GM12878 (cell line): ENCODE results near the gene CHCHD6. TPM values are rescaled to one million over a fixed set of nuclear protein-coding genes. Genes with fewer than 3 reads are reported as not detected.

Experiments used
- ATAC-seq: fragments of 200-7000 bp; cut with Tn5 transposase; 3 replicates; pipeline ENCODE4 v1.9.1; 2020; ENCODE audit warnings: mild to moderate bottlenecking, moderate library complexity
- BruUV-seq: library from RNA; stranded (reverse); fragments of 400-500 nt; replicated peaks from 2 replicates; lab custom pipeline; 2021; lab: Mats Ljungman, UMichigan
- CTCF ChIA-PET: fragments of 300-600 bp; sonication (Branson Sonifier 250); formaldehyde crosslinking; extraction: SDS; loops from one replicate; lab custom pipeline; 2021; ENCODE audit warnings: inconsistent platforms; lab: Yijun Ruan, JAX
- POLR2A ChIA-PET: fragments of 350-600 bp; formaldehyde crosslinking; extraction: SDS; loops from one replicate; lab custom pipeline; 2021; ENCODE audit warnings: inconsistent platforms; lab: Charles Lee
- RAD21 ChIA-PET: fragments of 300-600 bp; sonication (Branson Sonifier 250); formaldehyde crosslinking; loops from one replicate; lab custom pipeline; 2023; ENCODE audit warnings: antibody characterized with exemption; ENCODE audit not compliant: unreplicated experiment; lab: Charles Lee
- SMC1A ChIA-PET: fragments of 300-600 bp; sonication (Branson Sonifier 250); formaldehyde crosslinking; loops from one replicate; lab custom pipeline; 2023; ENCODE audit not compliant: unreplicated experiment, uncharacterized antibody; lab: Charles Lee
- DNase-seq: peaks from one replicate; pipeline ENCODE4 v3.0.0-alpha.2; 2011; ENCODE audit warnings: low read depth, low spot score
- FAIRE-seq: peaks from 3 replicates; lab custom pipeline; 2011; peaks lifted over from hg19 to GRCh38; lab: Jason Lieb, UNC
- H2AFZ ChIP-seq: 2 replicates; pipeline ENCODE4 v1.6.0; 2011; ENCODE audit warnings: low read depth, low read length, control low read depth; ENCODE audit not compliant: control insufficient read depth
- H3K27ac ChIP-seq: 2 replicates; pipeline ENCODE4 v1.5.1; 2011; ENCODE audit warnings: control low read depth; ENCODE audit not compliant: control insufficient read depth, insufficient read depth
- H3K27me3 ChIP-seq, 2 experiments: replicated peaks in 1 of 2; 2 replicates each; pipeline versions ENCODE4 v1.6.0 to v1.6.1; 2011; ENCODE audit warnings: low read length in 1 of 2; ENCODE audit not compliant: control insufficient read depth in 2 of 2, insufficient read depth in 2 of 2
- H3K36me3 ChIP-seq, 2 experiments: 2 replicates each; pipeline ENCODE4 v1.5.1; 2011; ENCODE audit warnings: low read length in 1 of 2; ENCODE audit not compliant: control insufficient read depth in 2 of 2, insufficient read depth in 2 of 2
- H3K4me1 ChIP-seq: 2 replicates; pipeline ENCODE4 v1.6.1; 2011; ENCODE audit warnings: mild to moderate bottlenecking, low read length, moderate library complexity, mixed read lengths; ENCODE audit not compliant: control insufficient read depth, insufficient read depth
- H3K4me2 ChIP-seq: 2 replicates; pipeline ENCODE4 v1.6.0; 2011; ENCODE audit warnings: control low read depth; ENCODE audit not compliant: control insufficient read depth, insufficient read depth
- H3K4me3 ChIP-seq: fragments of 200-600 bp; sonication (generic); 2 replicates; pipeline ENCODE4 v1.5.1; 2016
- H3K79me2 ChIP-seq: 2 replicates; pipeline ENCODE4 v1.6.0; 2011; ENCODE audit warnings: low read length; ENCODE audit not compliant: control insufficient read depth, insufficient read depth
- H3K9ac ChIP-seq: 2 replicates; pipeline ENCODE4 v1.8.0; 2011; ENCODE audit warnings: low read length, control low read depth, mixed read lengths; ENCODE audit not compliant: control insufficient read depth, insufficient read depth
- H3K9me3 ChIP-seq: replicated peaks from 3 replicates; pipeline ENCODE4 v1.5.1; 2011; ENCODE audit warnings: mild to moderate bottlenecking, low read length; ENCODE audit not compliant: control insufficient read depth, insufficient read depth
- H4K20me1 ChIP-seq: 2 replicates; pipeline ENCODE4 v1.6.0; 2011; ENCODE audit not compliant: control insufficient read depth, insufficient read depth
- CHD1 ChIP-seq: IDR thresholded peaks from 2 replicates; pipeline ENCODE4 v1.6.1; 2012; ENCODE audit warnings: low read depth, low read length, improper control_type of control experiment
- CTCF ChIP-seq, 3 experiments: IDR thresholded peaks in 2 of 3; conservative IDR thresholded peaks in 1 of 3; 2 replicates each; pipeline ENCODE4 v1.5.1; 2011; ENCODE audit warnings: low read depth in 3 of 3, low read length in 3 of 3, mild to moderate bottlenecking in 3 of 3, control low read depth in 2 of 3, moderate library complexity in 2 of 3, inconsistent platforms in 1 of 3, mixed read lengths in 1 of 3; ENCODE audit not compliant: control insufficient read depth in 2 of 3, insufficient read depth in 1 of 3; ENCODE audit errors: extremely low read depth in 1 of 3
- MLLT1 ChIP-seq: fragments of 450-650 bp; IDR thresholded peaks from 2 replicates; pipeline ENCODE4 v1.6.1; 2016; ENCODE audit warnings: mild to moderate bottlenecking
- SMC3 ChIP-seq: IDR thresholded peaks from 2 replicates; pipeline ENCODE4 v1.6.1; 2011; ENCODE audit warnings: low read length, improper control_type of control experiment, borderline replicate concordance
- ZBTB11 ChIP-seq: fragments of 450-650 bp; formaldehyde crosslinking; IDR thresholded peaks from 2 replicates; pipeline ENCODE4 v1.5.0; 2022; ENCODE audit warnings: mild to moderate bottlenecking, missing genetic modification characterization
- ZNF24 ChIP-seq: fragments of 450-650 bp; IDR thresholded peaks from 2 replicates; pipeline ENCODE4 v1.6.1; 2017; ENCODE audit warnings: antibody characterized with exemption, mild to moderate bottlenecking
- WGBS: methylation state at CpG from one replicate; pipeline ENCODE4 v1.1.6; 2016; ENCODE audit warnings: low lambda C conversion rate; ENCODE audit not compliant: insufficient replicate concordance, insufficient coverage; ENCODE audit errors: missing lambda C conversion rate; 5-methylcytosine and 5-hydroxymethylcytosine counted together
- in situ Hi-C: fragments of 300-500 bp; cut with MboI; formaldehyde crosslinking; loops from 9 replicates; pipeline ENCODE4 v1.14.3; 2018; ENCODE audit warnings: mixed read lengths
- intact Hi-C: fragments of 100-400 bp; cut with micrococcal nuclease; formaldehyde crosslinking; loops from one replicate; pipeline ENCODE4 v1.14.2; 2022; ENCODE audit not compliant: unreplicated experiment
- polyA plus RNA-seq, 11 experiments: library from polyadenylated mRNA; depleted of rRNA in 4 of 11; unstranded in 6 of 11; stranded (reverse) in 5 of 11; fragments of >200 nt; fragmentation: Nextera tagmentation in 4 of 11; fragmentation: Illumina TruSeq in 1 of 11; extraction: Ambion mirVana in 4 of 11; extraction: Trizol in 1 of 11; gene quantifications; 1 replicate in 1 of 11; 2 replicates in 10 of 11; pipeline versions ENCODE4 v1.2.1 to v1.2.3, GENCODE V29; 2011 to 2016; ENCODE audit warnings: inconsistent platforms in 2 of 11, missing spikeins in 2 of 11, low read depth in 1 of 11
- total RNA-seq, 4 experiments: library from RNA; depleted of rRNA in 3 of 4; stranded (reverse); fragments of >200 nt in 3 of 4; fragmentation: Illumina TruSeq in 1 of 4; extraction: Trizol in 1 of 4; gene quantifications; 2 replicates each; pipeline versions ENCODE4 v1.2.1 to v1.2.3, GENCODE V29; 2013 to 2021

The CHCHD6 gene
- total and polyA plus RNA-seq, 10 of the 15 experiments (the other 5 are each of a cell fraction or from before 2014, with no cell fraction given): 2.7 to 16.7 (median 12.3) TPM

GRCh38 chr3:126692858-126693257 is 11.2 kb upstream of the CHCHD6 start:
- ChIA-PET CTCF (interaction anchor here (1.2 kb wide), 1 partner anchor 8 kb away, joined by 3 read pairs; no protein-coding TSS in a partner anchor), POLR2A (no interaction called here), SMC1A (no interaction called here), RAD21 (no interaction called here)
- Histone ChIP-seq H3K36me3 (no peaks in the 10 kb centered on the region), H3K9me3 (no peaks in the 10 kb centered on the region), H3K4me3 (no peak overlapping the region), H3K9ac (no peak overlapping the region), H4K20me1 (no peaks in the 10 kb centered on the region), H3K27me3 (no peaks in the 10 kb centered on the region; a peak in 2 of 4 replicates), H3K27ac (no peak overlapping the region), H3K4me2 (no peak overlapping the region), H3K79me2 (no peaks in the 10 kb centered on the region), H2AFZ (no peak overlapping the region), H3K4me1 (no peaks in the 10 kb centered on the region)
- no TSS peak for BruUV-seq
- intact Hi-C loops (no loop called here), in situ Hi-C loops (no loop called here)
- DNase-seq (no peak), ATAC-seq (no peak), FAIRE-seq (no peak)
- 11% methylated on average over 5 of the region's 5 CpGs for WGBS
- TF ChIP-seq ZNF24 (no peak), CHD1 (no peak), CTCF (IDR thresholded peaks at IDR 0.05 in 2 of 3, conservative IDR thresholded peaks at IDR 0.05 in 1 of 3; ENCODE audit: control insufficient read depth in 2 of 3, extremely low read depth in 1 of 3, insufficient read depth in 1 of 3, low read depth in 3 of 3, low read length in 3 of 3) (peak in 1 of 3 experiments; percentile 8; a peak in 1 of 6 replicates), SMC3 (no peak), ZBTB11 (CRISPR knock-in tag) (no peak), MLLT1 (no peak)
